Activated CD8-positive, alpha-beta memory T cell treated with anti-CD3 and anti-CD28 coated beads for 4 hours (primary cell): ENCODE results near the gene DLG2.
"Not testable (repeated sequence)": the region's sequence is repeated elsewhere in the genome, so short reads cannot be mapped to it uniquely, and the experiment has no call there.

Experiments used
- DNase-seq, 2 donors: peaks; one replicate each; pipeline ENCODE4 v3.0.0-alpha.2; 2020; ENCODE audit warnings: low read depth in 2 of 2

The DLG2 gene

DNA sequence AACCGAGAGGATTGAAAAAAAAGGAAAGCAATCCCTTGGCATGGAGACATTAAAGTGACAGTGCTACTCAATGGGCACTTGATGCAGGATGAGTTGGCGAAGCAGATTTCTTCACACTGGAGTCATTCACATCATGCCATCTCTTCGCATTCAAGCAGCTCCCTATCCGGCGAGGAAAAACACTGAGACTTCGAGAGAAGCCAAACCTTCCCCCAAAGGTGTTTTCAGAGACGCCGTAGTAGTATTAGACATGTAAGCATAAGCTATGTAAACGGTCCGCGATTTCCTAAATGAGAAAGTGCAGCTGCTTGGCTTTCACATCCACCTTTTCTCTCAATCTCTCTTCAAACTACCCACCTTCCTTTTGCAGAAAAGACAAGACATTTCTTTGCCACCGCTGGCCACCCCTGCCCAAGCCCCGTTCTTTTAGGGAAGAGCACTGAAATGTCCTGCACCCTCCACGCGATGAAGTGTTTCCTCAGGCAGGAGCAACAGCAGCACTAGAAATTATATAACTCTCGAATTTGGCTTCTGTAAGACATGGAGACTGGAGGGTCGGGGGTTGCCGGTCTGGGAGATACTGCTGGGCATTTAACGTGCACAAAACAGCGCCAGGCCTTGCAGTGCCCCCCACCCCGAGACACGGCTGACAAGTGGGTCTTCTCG, at the start of gene DLG2:
Gene DLG2 (minus strand): TSS at position 13 of the 666 bp plus-strand sequence.
- DNase-seq = no peak

DNA sequence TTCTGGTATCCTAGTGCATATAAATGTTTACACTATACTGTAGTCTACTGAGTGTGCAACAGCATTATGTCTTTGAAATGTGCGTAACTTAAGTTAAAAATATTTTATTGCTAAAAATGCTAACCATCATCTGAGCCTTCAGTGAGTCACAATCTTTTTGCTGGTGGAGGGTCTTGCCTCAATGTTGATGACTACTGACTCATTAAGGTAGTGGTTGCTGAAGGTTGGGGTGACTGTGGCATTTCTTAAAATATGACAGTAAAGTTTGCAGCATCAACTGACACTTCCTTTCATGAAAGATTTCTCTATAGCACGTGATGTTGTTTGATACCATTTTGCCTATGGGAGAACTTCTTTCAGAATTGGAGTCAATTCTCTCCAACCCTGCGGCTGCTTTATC, 46.2 kb upstream of the DLG2 start:
- DNase-seq = no peak

DNA sequence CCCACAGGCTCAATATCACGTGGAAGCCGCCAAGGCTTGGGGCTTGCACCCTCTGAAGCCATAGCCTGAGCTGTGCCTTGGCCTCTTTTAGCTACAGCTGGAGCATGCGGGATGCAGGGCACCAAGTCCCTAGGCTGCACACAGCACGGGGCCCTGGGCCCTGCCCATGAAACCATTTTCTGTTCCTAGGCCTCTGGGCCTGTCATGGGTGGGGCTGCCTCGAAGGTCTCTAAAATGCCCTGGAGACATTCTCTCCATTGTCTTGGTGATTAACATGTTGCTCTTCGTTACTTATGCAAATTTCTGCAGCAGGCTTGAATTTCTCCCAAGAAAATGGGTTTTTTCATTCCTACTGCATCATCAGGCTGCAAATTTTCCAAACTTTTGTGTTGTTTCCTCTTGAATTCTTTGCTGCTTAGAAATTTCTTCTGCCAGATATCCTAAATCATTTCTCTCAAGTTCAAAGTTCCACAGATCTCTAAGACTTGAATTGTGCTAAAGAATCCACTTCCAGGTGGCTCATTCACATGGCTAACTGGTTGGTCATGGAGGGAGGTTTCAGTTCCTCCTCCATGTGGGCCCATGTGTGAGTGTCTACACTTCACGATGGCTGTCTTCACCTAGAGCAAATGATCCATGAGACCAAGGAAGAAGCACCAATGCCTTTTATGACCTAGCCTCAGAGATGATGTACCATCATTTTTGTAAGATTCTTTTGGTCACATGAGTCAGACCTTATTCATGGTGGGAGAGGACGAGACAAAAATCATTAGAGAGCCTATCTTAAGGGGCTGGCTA, 45.2 kb upstream of the DLG2 start:
- DNase-seq = no peak

DNA sequence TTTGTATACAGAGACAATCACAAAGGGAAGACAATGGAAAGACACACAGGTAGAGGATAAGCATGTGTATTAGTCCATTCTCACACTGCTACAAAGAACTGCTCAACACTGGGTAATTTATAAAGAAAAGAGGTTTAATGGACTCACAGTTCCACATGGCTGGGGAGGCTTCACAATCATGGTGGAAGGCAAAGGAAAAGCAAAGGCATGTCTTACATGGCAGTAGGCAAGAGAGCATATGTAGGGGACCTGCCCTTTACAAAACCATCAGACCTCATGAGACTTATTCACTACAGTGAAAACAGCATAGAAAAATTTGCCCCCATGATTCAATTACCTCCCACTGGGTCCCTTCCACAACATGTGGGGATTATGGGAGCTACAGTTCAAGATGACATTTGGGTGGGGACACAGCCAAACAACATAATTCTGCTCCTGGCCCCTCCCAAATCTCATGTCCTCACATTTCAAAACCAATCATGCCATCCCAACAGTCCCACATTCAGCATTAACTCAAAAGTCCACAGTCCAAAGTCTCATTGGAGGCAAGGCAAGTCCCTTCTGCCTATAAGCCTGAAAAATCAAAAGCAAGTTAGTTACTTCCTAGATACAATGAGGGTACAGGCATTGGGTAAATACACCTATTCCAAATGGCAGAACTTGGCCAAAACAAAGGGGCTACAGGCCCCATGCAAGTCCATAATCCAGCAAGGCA, 44.0 kb upstream of the DLG2 start:
- not testable (repeated sequence) for DNase-seq

DNA sequence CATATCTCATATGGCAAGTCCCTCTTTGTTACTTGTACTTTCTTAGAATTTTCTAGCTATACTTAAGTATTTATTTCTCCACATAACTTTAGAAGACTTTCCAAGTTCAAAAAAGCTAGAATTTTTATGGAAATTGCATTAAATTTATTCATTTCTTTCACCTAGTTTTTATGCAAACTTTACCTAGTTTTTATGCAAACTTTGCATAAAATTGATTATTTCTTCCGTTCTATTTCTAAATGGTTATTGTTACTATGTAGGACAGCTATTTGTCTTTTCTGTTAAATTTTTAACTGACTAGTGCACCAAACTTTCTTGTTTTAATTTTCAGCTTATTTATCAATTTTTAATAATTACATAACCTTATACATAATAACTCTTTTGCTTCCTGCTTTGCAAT, 41.0 kb upstream of the DLG2 start:
- DNase-seq = no peak

DNA sequence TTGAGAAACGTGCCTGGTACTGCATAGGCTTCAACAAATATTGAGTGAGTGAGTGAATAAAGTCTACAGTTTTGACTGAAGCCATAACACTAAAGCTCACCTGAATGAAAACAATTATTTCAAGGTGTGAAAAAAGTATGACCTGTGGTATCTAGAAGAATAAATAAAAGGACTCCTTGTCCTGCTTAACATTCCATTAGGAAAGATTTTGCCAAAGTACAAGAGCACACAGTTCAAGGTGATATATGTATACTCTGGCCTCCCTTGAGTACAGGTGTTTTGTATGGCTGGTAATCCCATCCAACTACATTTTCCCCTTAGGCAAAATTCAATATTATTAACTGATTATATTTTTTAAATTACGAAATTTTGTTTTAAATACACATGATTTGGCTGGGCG, 39.5 kb upstream of the DLG2 start:
- DNase-seq = no peak

DNA sequence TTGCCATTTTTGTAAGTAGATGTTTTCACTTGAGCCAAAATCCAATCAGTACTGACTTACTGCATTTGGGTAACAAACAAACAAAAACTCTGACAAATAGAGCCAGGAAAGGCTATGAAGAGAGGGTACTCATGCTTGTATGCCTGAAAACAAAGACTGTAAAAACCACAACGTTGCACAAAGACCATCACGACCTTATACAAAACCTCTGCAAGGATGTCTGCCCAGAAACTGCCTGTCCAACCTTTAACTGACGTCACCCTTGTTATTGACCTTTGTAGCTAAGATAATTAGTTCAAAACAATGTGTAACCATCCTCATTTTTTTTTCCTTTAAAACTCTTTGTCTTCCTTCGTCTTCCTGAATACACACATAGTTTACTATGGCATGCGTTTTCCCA, 38.6 kb upstream of the DLG2 start:
- no peak for DNase-seq

DNA sequence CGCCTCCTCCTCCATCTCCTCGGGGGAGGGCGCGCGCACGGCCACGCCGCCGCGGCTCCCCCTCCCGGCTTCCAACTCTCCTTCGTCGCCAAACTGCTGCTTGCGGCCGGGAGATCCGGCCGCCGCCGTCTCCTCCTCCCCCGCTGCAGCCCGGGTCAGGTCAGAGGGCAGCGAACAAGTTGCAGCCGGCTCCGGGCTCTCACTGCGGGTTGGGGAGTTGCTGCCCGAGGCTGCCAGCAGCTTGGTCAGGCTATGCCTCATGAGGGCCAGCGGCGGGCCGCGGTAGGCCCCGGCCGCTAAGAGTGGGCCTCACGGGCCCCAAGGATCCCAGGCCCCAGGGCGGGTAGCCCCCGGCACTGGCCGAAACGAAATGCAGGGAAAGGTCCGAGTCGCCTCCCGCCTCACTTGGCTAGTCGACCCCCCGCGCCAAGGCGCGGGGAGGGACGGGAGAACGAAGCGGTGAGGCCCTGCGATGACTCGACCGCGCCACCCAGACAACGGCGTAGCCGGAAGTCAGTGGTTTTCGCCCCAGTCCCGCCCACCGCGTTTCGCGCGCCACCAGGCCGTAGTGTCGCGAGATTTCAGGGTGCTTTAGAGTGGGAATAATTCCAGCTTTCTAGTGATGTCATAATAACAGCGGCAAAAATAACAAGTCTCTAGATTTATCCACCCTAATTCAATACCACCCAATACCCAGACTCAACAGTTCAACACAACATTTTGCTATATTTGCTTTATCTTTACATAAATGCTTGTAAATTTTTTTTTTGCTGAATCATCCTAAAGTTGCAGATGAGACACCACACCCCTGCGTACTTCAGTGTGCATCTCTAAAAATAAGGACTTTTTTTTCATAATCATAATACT, 37.7 kb upstream of the DLG2 start, which contains the start of gene CREBZF:
Gene CREBZF (minus strand): TSS at position 515 of the 867 bp plus-strand sequence. CDS start 254 bp downstream, at position 261.
- DNase-seq = peak; percentile 87 to 89

DNA sequence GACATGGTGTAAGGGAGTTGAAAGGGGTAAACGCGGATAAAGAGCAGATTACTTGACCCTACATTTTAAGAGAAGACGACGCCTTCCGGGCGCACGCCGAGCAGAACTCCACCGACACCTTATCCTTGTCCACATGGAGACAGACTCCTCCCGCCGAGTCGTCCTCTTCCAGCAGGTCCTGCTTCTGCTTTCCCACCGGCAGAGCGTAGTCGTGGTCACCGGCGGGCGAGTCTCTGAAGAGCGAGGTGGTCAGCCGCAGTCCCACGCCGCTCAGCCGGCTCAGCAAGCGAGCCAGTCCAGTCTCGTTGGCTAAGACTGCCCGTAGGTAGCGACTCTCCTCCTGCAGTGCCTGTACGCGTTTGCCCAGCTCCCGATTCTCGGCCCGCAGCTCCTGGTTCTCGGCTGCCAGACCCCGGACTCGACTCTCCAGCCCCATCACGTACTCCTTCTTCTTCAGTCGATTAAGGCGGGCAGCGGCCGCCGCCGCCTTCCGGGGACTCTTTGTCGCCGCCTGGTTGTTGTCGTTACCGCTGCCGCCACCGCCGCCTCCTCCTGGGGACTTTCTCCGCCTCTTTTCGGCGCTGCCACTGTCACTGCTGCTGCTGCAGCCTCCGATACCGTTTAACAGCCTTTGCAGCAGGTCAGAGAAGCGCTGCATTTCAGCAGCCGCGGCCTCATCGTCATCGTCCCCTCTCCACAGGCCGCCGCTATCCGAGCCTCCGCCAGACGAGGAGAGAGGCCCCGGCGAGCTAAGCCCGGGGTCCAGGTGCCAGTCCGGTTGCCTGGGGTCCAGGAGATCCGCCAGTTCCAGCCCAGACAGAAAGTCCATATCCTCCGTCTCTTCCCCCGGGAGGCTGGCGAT, 36.8 kb upstream of the DLG2 start:
- peak; percentile 74 to 83 for DNase-seq

DNA sequence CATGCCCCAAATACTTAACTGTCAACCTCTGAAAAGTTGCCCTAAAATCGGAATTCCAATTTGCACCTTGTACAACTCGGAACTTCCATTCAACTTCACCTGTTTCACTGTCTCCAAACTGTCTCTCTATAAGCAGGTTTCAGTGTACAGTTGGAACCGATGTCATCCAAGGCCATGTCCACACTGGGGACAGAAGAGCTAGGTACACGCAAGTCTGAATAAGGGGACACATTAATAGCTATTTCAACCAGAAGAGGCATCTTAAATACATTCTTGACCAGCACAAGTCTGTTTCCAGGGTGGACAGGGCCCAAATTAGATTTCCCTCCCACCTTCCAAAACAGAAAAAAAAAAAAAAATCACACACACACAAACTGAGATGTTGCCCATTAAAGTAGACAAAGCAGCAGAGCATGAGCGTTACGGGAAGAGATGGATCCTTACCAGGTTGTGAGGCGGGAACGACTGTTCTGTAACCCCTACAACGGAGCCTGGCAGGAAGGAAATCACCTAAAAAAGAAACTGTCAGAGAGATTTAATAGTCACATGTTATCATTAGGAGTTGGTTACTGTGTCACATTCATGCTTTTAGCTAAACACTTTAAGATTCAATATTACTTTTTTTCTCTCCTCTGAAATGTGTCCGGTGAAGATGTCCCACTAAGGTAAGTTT, 36.1 kb upstream of the DLG2 start:
- no peak for DNase-seq

DNA sequence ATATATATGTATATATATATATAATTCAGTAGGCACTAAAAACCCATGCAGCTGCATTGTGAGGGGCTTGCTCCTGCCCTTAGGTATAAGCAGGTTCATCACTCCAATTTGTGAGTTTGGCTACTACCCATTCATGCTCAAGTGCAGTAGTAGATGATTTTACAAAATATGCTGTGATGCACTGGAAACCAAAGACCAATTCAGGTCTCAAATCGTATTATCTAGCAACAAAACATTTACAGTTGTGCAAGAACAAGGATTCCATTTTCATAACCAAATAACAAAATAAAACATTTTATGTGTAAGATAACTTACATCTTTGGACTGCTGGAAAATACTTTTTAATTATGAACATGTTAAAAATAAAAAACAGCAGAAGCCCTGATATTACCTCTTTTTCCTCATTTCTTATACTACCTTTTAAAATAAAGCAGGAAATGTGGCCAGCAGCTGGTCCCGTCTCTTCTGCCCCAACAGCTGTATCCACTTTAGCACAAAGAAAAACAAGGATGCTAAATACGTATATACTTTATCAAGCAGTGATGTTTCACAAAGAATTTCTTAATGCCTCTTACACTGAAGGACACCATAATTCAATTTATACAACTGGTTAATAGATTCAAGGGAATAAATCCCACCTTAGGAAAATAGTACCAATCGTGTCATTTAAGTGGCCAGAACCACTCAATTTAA, 35.0 kb upstream of the DLG2 start:
- DNase-seq = no peak

DNA sequence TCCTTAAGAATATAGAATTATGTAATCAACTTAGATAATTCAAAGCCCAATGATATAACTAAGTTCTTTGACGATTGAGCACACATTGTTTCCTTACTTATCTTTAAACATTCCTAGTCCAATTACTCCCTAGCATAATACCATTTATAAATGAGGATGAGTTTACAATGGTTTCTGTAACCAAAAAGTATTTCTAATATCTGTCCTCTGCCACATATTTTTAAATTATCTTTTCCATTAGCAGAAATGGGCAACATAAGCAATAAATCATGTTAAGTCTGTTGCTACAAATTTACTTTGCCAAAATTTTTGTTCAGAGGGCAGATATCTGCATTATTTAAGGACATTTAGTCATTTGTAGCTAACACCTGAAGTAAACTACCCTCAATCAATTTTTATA, 31.0 kb upstream of the DLG2 start:
- no peak for DNase-seq

DNA sequence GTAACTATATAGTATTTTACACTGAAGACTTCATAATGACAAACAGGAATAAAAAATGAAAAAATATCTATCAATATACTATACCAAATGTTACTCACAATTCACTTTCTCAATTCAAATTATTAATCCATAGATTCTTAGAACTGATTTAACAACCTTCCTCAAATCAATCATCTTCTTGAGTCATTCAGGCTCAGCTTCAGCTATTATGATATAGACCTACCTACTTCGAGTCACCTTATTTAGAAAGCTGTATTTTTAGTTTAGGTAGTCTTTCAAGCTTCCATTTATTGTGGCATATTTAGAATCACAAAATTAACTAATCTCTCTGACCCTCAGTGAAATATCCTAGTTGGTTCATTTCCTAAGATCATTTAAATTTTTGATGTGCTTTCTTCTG, 29.6 kb upstream of the DLG2 start:
- no peak for DNase-seq

DNA sequence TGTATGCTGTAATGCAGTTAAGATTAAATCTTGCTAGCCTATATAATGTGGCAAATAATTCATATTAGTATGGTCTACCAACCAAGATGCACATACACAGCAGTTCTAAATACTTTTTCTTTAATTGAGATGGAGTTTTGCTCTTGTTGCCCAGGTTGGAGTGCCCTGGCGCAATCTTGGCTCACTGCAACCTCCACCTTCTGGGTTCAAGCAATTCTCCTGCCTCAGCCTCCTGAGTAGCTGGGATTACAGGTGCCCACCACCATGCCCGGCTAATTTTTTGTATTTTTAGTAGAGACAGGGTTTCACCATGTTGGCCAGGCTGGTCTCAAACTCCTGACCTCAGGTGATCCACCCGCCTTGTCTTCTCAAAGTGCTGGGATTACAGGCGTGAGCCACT, 27.2 kb upstream of the DLG2 start:
- not testable (repeated sequence) for DNase-seq

DNA sequence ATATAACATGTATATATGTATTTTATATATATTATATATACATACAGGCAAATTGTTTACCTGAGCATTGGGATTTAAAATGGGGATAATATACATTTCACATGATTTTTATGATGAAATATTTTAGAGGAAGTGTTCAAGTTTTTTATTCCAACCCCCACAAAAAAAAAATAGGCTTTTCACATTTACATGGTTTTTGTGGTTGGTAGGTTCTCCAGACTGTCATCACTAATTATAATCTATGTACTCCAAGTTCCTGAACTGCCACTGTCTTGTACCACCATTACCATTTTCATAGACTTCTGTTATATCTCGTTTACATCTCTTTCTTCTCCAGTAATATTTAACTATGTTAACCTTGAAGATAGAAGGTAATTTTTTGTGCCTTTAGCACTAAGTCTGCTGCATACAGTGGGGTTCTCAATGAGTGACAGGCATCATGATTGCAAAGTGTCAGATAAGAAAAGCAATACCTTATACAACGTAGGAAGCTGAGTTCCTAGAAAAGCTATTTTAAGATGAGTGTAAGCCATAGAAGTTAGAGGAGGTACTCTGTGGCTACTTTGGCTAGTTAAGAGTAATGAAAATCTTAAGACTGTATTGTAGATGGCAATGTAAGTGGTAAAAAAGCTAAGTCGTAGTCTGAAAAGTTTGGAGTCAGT, 25.8 kb upstream of the DLG2 start:
- no peak for DNase-seq

DNA sequence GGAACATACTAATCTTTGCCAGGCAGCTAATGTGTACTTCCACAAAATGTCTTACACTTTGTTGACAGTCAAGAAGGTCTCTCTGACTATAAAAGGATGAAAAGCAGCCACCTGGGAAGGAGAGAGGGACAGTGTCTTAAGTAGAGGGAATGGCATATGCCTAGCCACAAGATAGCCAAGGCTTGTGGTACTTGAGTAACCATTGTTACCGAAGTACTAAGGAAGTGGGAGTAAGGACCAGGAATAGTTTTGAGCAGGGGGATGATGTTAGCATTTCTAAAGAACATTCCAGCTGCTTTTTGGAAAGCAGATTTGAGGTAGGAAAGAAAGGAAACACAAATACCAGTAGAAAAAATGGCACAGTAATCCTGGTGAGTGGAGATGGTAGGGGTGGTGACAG, 24.0 kb upstream of the DLG2 start:
- DNase-seq = no peak

DNA sequence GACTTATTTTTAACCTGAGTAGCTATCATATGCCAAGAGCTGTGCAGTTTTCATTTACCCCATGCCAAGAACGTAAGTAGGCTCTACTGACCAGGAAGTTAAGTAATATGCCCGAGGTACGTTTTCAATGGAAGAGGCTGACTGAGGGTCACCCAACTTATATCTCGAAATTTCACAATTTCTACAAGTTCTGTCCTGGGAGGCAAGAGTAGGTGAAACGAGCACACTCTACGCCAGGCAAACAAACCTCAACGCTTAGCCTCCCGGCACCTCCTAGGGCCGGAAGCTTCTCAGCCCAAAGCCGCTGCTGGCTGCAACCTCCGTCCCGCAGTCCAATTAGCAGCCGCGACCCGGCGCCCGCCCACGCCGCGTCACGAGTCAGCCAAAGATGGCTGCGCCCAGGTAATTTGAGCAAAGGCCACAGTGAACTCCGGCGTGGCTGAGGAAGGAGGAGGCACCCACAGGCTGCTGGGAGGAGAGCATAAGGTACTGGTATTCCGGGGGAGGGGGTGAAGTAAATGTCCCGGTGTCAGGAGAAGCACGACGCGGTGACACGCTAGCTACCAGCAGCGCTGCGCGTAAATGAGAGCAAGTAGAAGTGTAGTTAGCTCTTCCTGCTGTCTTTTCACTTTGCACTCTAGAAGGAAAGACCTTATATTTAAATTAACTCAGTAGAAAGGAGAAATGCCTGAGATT, 20.6 kb upstream of the DLG2 start, which contains the start of gene TMEM126A:
Gene TMEM126A (plus strand): TSS at position 364 of the 696 bp plus-strand sequence. CDS start 2,289 bp downstream, outside the sequence.
- peak; percentile 80 to 86 for DNase-seq

DNA sequence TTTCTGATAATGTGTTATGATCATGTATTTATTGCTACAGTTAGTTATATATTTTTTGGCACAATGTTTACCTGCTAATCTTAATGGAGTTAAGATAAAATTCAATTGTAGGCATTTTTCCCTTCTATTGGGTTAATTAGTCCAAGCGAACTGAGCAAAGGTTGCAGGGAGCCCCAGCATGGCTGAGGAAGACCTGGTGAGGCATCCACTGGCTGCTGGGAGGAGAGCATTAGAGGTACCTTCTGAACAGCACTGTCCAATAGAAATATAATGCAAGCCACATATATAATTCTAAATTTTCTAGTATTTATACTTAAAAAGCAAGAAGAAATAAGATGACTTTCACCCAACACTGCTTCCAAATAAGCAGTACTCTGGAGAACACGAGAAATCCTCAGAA, 19.9 kb upstream of the DLG2 start:
- no peak for DNase-seq
